T follicular helper cell (primary cell): ENCODE data around the gene MUSTN1.

Experiments used
- DNase-seq: peaks from one replicate; pipeline ENCODE4 v3.0.0-alpha.2; 2020; ENCODE audit warnings: low read depth

The MUSTN1 gene

DNA sequence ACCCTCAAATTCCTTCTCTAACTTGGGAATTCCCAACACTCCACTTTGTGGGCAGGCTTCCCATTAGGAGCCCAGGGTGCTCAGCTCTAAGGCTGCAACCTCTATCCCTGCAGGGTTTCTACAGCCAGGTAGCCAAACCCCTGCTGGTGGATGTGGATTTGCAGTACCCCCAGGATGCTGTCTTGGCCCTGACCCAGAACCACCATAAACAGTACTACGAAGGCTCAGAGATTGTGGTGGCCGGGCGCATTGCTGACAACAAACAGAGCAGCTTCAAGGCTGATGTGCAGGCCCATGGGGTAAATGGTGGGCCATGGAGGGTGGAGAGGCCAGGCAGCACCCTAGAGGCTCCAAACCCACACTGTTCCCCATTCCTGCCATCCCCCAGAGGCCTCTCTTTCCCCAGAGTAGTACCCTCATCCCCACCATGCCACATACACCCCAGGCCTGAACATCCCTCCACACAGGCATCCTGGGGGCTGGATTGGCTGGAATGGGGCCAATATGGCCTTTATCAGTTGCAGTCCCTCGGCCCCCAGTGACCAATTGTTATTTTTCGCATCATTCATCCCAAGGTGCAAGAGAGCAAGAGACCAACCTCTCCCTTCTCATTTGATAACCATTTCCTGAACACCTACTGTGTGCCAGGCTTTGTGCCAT lies 49.8 kb downstream of the MUSTN1 start:
- no peak for DNase-seq

DNA sequence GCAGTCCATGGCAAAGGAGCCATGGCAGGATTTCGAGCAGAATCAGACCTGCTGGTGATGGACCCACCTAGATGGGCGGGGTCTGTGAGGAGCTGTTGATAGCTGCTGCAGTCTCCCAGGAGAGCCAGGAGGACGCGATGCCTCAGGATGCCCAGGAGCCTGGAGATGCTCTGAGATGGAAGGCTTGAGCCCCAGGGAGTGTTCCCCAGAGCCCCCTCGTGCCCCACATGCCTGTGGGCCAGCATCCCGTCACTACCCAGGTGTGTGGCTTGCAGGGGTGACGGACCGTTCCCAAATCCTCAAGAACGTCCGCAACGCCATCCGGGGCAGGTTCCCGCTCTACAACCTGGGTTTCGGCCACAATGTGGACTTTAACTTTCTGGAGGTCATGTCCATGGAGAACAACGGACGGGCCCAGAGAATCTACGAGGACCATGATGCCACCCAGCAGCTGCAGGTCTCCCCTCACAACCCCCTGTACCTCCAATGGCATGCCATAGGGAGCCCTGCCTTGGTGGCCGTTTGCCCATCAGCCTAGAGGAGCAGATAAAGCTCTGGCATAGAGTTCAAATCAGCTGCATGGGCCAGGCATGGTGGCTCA lies 50.7 kb downstream of the MUSTN1 start:
- no peak for DNase-seq

DNA sequence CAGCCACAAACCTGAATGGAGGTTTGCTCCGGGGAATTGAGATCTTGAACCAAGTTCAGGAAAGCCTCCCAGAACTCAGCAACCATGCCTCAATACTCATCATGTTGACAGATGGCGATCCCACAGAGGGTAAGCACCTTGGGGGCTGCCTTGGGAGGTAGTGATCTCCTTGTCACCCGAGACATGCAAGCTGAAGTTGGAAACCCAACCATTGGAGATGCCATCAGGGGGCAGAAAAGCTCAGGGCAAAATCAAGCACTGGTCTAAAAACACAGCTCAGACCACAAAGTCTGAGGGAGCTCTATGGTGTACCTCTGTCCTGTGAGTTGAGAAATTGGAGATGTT lies 51.6 kb downstream of the MUSTN1 start:
- no peak for DNase-seq
